GM12874 (cell line): ENCODE data around the gene RAB40C.
A peak's percentile ranks its signal among the peaks of the same experiment; 100 is the strongest.

ENCODE experiments used
- TF ChIP-seq, protein P1 (sequence below): IDR thresholded peaks from 2 replicates; pipeline ENCODE4 v1.5.1; 2011; ENCODE audit warnings: low read depth, mild to moderate bottlenecking, control low read depth, low read length, moderate library complexity; ENCODE audit not compliant: insufficient read depth

Gene RAB40C

DNA sequence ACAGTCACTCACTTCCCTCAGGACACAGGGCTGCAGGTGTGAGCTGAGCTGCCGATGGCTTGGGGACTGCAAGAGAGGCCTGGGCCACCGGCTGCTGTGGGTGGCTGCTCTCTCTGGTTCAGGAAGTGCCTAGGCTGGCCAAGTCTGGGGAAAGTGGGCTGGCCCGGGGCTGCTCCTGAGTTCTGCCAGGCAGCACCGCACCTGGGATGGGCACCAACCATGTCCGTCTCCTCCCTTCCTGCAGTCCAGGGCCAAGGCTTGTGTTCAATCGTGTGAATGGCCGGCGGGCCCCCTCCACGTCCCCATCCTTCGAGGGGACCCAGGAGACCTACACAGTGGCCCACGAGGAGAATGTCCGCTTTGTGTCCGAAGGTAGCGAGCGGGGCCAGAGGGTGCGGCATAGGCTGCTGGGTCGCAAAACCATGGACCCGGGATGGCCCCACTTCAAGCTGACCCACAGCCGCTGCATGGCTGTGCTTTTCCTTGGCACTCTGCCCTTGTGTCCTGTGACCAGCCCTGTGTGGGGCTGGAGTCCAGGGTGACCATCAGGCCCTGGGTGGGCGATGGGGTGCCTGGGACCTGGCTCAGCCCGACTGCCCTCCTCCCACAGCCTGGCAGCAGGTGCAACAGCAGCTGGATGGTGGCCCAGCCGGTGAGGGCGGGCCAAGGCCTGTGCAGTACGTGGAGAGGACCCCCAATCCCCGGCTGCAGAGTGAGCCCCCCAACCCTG, 57.5 kb downstream of the RAB40C start:
- TF ChIP-seq, protein P1, sequence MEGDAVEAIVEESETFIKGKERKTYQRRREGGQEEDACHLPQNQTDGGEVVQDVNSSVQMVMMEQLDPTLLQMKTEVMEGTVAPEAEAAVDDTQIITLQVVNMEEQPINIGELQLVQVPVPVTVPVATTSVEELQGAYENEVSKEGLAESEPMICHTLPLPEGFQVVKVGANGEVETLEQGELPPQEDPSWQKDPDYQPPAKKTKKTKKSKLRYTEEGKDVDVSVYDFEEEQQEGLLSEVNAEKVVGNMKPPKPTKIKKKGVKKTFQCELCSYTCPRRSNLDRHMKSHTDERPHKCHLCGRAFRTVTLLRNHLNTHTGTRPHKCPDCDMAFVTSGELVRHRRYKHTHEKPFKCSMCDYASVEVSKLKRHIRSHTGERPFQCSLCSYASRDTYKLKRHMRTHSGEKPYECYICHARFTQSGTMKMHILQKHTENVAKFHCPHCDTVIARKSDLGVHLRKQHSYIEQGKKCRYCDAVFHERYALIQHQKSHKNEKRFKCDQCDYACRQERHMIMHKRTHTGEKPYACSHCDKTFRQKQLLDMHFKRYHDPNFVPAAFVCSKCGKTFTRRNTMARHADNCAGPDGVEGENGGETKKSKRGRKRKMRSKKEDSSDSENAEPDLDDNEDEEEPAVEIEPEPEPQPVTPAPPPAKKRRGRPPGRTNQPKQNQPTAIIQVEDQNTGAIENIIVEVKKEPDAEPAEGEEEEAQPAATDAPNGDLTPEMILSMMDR, result no peak

DNA sequence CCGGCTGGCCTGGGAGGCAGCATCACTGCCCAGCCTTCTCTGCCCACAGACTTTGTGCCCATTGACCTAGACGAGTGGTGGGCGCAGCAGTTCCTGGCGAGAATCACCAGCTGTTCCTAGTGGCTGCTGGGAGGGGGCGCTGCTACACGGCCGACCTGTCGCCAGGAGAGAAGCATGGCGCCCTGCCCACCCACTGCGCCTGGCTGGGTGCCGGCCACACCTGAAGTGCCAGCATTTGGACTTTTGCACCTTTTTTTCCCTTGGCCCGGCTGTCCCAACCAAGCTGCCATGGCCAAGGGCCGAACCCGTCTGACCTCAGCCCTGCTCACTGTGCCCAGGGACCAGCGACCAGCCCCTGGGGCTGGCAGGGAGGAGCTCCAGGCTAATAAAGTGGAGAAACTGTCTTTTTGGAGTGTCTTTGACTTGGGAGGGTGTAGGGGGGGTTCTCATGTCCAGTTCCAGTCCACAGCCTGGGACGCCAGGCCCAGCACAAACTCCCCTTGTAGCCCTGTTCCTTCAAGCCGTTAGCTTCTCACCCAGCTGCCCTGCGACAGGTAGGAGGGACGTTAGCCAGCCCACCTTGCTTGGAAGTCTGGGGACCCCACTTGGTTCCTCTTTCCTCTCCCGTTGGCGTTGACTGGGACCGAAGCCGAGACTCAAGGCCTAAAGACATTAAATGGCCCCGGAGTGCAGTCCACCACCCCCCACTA, 58.4 kb downstream of the RAB40C start:
- TF ChIP-seq, protein P1, result peak; percentile 89

DNA sequence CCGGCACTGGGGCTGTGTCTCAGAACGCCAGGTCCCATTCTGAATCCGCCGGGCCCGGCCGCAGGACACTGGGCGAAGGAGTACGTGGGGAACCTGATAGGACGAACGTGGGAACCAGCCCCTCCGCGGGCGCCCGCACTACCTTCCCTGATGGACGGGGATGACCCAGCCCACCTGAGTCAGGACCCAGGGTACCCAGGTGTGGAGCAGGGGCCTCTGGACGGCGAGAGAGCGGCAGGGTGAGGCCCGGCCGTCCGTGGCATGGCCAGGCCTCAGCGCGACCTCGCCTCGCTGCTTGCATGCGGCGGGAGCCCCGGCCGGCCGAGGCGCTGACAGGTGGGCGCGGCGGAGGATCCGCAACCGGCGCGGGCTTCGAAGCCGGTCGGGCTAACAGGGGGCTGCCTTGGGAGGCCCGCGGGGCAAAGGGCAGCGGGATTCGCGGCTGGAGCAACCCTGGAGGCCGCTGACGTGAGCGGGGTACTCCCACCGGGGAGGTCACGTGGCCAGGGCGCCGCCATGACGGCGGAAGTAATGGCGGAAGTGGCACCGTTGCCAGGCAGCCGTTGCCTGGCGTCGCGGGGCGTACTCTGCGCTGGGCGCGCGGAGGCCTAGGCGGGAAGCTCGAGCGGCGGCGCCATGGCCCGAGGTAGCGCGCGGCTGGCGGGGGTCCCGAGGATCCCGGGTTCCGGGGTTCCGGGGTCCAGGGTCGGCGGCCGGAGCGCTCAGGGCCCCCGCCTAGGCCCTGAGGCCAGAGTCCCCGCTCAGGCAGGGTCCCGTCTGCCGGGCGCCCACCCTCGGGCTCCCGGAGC, 59.1 kb downstream of the RAB40C start, which contains the start of gene WDR90:
Gene WDR90, plus strand, starts transcription at position 585 of the 809 bp plus-strand sequence. Its CDS starts 52 bp downstream, at position 637.
- TF ChIP-seq, protein P1, result no peak

DNA sequence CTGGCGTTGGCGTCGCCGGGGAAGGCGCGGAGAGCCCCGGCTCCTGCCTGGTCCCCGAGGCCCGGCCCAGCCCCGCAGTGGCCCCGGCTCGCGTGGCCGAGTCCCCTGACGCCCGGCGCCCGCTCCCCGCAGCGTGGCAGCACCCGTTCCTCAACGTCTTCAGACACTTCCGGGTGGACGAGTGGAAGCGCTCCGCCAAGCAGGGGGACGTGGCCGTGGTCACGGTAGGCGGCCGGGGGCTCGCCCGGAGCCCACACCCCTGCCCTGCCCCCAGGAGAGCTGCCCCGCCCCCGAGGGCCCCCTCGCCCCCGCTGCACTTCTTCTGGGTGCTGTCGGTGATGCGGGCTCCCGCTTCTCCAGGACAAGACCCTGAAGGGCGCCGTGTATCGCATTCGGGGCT, 59.8 kb downstream of the RAB40C start:
- TF ChIP-seq, protein P1, result no peak

DNA sequence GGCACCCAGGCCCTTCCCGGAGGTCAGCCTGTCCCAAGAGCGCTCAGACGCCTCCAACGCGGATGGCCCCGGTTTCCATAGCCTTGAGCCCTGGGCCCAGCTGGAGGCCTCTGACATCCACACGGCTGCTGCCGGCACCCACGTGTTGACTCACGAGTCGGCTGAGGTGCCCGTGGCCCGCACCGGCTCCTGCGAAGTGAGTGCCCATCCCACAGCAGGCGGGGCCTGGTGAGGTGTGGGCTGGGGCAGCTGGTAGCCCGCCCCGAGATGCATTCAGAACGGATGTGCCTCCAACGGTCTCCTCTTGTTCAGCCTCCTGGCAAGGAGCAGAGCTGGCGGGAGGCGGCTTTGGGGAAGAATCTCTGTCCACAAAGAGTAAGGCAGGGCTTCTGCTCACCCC, 62.0 kb downstream of the RAB40C start:
- TF ChIP-seq, protein P1, result no peak

DNA sequence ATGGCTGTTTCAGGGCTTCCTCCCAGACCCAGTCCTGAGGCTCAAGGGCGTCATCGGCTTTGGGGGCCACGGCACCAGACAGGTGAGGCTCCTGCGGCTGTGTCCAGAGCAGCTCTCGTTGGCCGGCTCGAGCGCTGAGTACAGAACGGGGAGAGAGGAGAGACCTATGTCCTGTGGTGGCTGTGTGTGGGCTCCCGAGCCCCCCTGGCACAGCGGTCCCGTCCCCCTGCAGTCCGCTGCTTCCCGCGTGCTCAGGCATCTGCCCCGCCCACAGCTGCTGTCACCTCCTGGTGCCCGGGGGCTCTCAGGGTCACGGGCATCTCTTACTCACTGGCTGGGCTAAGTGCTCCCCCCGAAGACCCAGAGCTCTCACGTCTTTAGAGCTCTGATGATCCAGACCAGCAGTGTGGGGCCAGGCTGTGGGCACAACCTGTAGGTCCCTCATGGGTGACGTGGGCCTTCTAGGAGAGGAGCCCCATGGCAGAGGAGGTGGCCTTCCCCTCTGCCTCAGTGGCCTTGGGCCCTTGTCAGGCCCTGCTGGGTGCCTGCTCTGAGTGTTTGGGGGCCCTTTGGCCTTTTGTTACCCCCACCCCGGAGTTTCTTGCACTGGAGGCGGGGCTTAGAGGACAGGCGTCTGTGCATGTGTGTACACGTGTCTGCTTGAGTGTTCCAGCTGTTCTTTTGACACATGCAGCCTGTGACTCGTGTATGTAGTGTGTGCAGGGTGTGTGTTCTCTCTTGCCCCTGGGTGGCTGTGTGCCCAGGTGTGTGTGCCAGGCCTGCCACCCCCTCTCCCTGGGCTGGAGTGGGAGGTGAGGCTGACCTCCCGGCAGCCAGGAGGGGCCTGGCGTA, 62.8 kb downstream of the RAB40C start:
- TF ChIP-seq, protein P1, result no peak
